Neural progenitor cell (in vitro differentiated cells): ENCODE results near the gene MFSD12. TPM values are rescaled to one million over a fixed set of nuclear protein-coding genes. Genes with fewer than 3 reads are reported as not detected.

Experiments used
- DNase-seq: peaks from one replicate; pipeline ENCODE4 v3.0.0-alpha.2; 2016; ENCODE audit warnings: low spot score
- H2AFZ ChIP-seq: fragments of 200-600 bp; sonication (generic); replicated peaks from 2 replicates; pipeline ENCODE4 v1.6.1; 2016; ENCODE audit warnings: antibody characterized with exemption
- H3F3A ChIP-seq: fragments of 200-600 bp; sonication (generic); 2 replicates; pipeline ENCODE4 v1.6.1; 2016; ENCODE audit warnings: antibody characterized with exemption, low read depth
- H3K27ac ChIP-seq: fragments of 200-600 bp; sonication (generic); 2 replicates; pipeline ENCODE4 v1.5.1; 2016; ENCODE audit warnings: mild to moderate bottlenecking
- H3K27me3 ChIP-seq: fragments of 200-600 bp; sonication (generic); 2 replicates; pipeline ENCODE4 v1.6.1; 2016; ENCODE audit warnings: mild to moderate bottlenecking, moderate library complexity
- H3K36me3 ChIP-seq: fragments of 200-600 bp; sonication (generic); 2 replicates; pipeline ENCODE4 v1.5.1; 2016
- H3K4me1 ChIP-seq: fragments of 200-600 bp; sonication (generic); 2 replicates; pipeline ENCODE4 v1.6.1; 2016; ENCODE audit warnings: mixed run types
- H3K4me2 ChIP-seq: fragments of 200-600 bp; sonication (generic); 2 replicates; pipeline ENCODE4 v1.6.1; 2016
- H3K4me3 ChIP-seq: fragments of 200-600 bp; sonication (generic); 2 replicates; pipeline ENCODE4 v1.5.1; 2016
- H3K79me2 ChIP-seq: fragments of 200-600 bp; sonication (generic); 2 replicates; pipeline ENCODE4 v1.6.1; 2016; ENCODE audit warnings: low read depth
- H3K9ac ChIP-seq: fragments of 200-600 bp; sonication (generic); 2 replicates; pipeline ENCODE4 v1.6.1; 2016
- H3K9me3 ChIP-seq: fragments of 200-600 bp; sonication (generic); 2 replicates; pipeline ENCODE4 v1.5.1; 2016; ENCODE audit warnings: low read depth
- H4K20me1 ChIP-seq: fragments of 200-600 bp; sonication (generic); 2 replicates; pipeline ENCODE4 v1.6.1; 2016; ENCODE audit warnings: low read depth
- H3K27ac Mint-ChIP-seq: 3 replicates; pipeline ENCODE4 v1.8.0; 2021; ENCODE audit warnings: mixed read lengths
- H3K27me3 Mint-ChIP-seq: 2 replicates; pipeline ENCODE4 v1.8.0; 2022; ENCODE audit warnings: low read depth, mild to moderate bottlenecking, inconsistent platforms, moderate library complexity, mixed read lengths; ENCODE audit not compliant: insufficient read depth
- H3K36me3 Mint-ChIP-seq: 3 replicates; pipeline ENCODE4 v1.8.0; 2021; ENCODE audit warnings: mixed read lengths
- H3K4me1 Mint-ChIP-seq: 3 replicates; pipeline ENCODE4 v1.8.0; 2021; ENCODE audit warnings: mixed read lengths
- H3K4me3 Mint-ChIP-seq: 3 replicates; pipeline ENCODE4 v1.8.0; 2021; ENCODE audit warnings: mild to moderate bottlenecking, moderate library complexity, mixed read lengths
- H3K9me3 Mint-ChIP-seq: 3 replicates; pipeline ENCODE4 v1.8.0; 2020; ENCODE audit warnings: mixed read lengths
- EZH2 ChIP-seq: fragments of 200-600 bp; sonication (generic); IDR thresholded peaks from 2 replicates; pipeline ENCODE4 v1.6.1; 2017; ENCODE audit warnings: antibody characterized with exemption, mild to moderate bottlenecking, moderate library complexity
- EZH2phosphoT487 ChIP-seq: fragments of 200-600 bp; sonication (generic); IDR thresholded peaks from 2 replicates; pipeline ENCODE4 v1.6.1; 2017; ENCODE audit warnings: antibody characterized with exemption
- total RNA-seq: library from RNA; depleted of rRNA; stranded (reverse); fragments of >200 nt; gene quantifications from 2 replicates; pipeline ENCODE4 v1.2.3, GENCODE V29; 2015; ENCODE audit warnings: low replicate concordance
- TF ChIP-seq, protein P1 (sequence below): fragments of 200-600 bp; sonication (generic); IDR thresholded peaks from 2 replicates; pipeline ENCODE4 v1.5.1; 2017; ENCODE audit warnings: antibody characterized with exemption, mild to moderate bottlenecking

The MFSD12 gene
- total RNA-seq, 1 donor from 2014 or later, result 34.1 TPM

GRCh38 chr19:3536429-3537100, 20.8 kb downstream of the MFSD12 start:
- H3F3A ChIP-seq, result peaks cover 6% of the 10 kb centered on the region
- no peaks in the 10 kb centered on the region for H3K36me3 ChIP-seq
- no peaks in the 10 kb centered on the region for H3K27me3 ChIP-seq
- H4K20me1 ChIP-seq, result peaks cover 31% of the 10 kb centered on the region
- Mint-ChIP-seq H3K27me3 (peaks cover 10% of the 10 kb centered on the region), H3K4me3 (no peak overlapping the region), H3K9me3 (no peaks in the 10 kb centered on the region), H3K27ac (no peak overlapping the region), H3K36me3 (peaks cover 14% of the 10 kb centered on the region), H3K4me1 (peaks cover 13% of the 10 kb centered on the region)
- no peaks in the 10 kb centered on the region for H3K4me1 ChIP-seq
- no peak overlapping the region for H3K27ac ChIP-seq
- H3K9ac ChIP-seq, result no peak overlapping the region
- no peak overlapping the region for H2AFZ ChIP-seq
- H3K9me3 ChIP-seq, result no peaks in the 10 kb centered on the region
- TF ChIP-seq EZH2phosphoT487 (no peak), EZH2 (no peak)
- no peak overlapping the region for H3K4me3 ChIP-seq
- DNase-seq, result no peak
- H3K4me2 ChIP-seq, result no peak overlapping the region
- no peaks in the 10 kb centered on the region for H3K79me2 ChIP-seq

- peaks cover 10% of the 10 kb centered on the region for H3K27me3 Mint-ChIP-seq
- DNase-seq, result no peak
- H3K9me3 ChIP-seq, result no peaks in the 10 kb centered on the region
- H3K27ac ChIP-seq, result no peak overlapping the region
- H3K4me1 ChIP-seq, result no peaks in the 10 kb centered on the region
- H3K79me2 ChIP-seq, result no peaks in the 10 kb centered on the region
- H3K9ac ChIP-seq, result no peak overlapping the region
- H3K36me3 Mint-ChIP-seq, result peaks cover 18% of the 10 kb centered on the region
- H3F3A ChIP-seq, result peaks cover 6% of the 10 kb centered on the region
- no peaks in the 10 kb centered on the region for H3K9me3 Mint-ChIP-seq
- TF ChIP-seq, protein P1, sequence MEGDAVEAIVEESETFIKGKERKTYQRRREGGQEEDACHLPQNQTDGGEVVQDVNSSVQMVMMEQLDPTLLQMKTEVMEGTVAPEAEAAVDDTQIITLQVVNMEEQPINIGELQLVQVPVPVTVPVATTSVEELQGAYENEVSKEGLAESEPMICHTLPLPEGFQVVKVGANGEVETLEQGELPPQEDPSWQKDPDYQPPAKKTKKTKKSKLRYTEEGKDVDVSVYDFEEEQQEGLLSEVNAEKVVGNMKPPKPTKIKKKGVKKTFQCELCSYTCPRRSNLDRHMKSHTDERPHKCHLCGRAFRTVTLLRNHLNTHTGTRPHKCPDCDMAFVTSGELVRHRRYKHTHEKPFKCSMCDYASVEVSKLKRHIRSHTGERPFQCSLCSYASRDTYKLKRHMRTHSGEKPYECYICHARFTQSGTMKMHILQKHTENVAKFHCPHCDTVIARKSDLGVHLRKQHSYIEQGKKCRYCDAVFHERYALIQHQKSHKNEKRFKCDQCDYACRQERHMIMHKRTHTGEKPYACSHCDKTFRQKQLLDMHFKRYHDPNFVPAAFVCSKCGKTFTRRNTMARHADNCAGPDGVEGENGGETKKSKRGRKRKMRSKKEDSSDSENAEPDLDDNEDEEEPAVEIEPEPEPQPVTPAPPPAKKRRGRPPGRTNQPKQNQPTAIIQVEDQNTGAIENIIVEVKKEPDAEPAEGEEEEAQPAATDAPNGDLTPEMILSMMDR, result no peak
- TF ChIP-seq EZH2phosphoT487 (no peak), EZH2 (no peak)
- peaks cover 13% of the 10 kb centered on the region for H3K4me1 Mint-ChIP-seq
- no peak overlapping the region for H3K4me2 ChIP-seq
- peak overlapping the region; percentile 65 for H3K4me3 Mint-ChIP-seq
- no peaks in the 10 kb centered on the region for H3K36me3 ChIP-seq
- peaks cover 31% of the 10 kb centered on the region for H4K20me1 ChIP-seq
- H3K27me3 ChIP-seq, result no peaks in the 10 kb centered on the region
- no peak overlapping the region for H3K27ac Mint-ChIP-seq
- no peak overlapping the region for H3K4me3 ChIP-seq
- no peak overlapping the region for H2AFZ ChIP-seq
Measured at GRCh38 chr19:3535981-3536380, 21.4 kb downstream of the MFSD12 start.

DNA sequence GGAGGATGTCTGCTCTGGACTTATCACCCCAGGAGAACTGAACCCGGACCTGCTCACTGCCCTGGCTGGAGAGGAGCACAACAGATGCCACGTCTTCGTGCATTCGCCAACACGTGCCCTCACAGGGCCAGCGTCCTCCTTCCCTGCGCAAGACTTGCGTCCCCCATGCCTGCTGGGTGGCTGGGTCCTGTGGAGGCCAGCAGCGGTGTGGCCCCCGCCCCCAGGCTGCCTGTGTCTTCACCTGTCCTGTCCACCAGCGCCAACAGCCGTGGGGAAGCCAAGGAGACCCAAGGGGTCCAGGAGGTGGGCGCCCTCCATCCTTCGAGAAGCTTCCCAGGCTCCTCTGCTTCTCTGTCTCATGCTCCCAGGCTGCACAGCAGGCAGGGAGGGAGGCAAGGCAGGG, 21.8 kb downstream of the MFSD12 start:
- no peak overlapping the region for H3K4me3 Mint-ChIP-seq
- Histone ChIP-seq H3K79me2 (no peaks in the 10 kb centered on the region), H3K36me3 (no peaks in the 10 kb centered on the region), H3K4me2 (no peak overlapping the region), H3K4me1 (no peaks in the 10 kb centered on the region), H3K4me3 (no peak overlapping the region), H3K9ac (no peak overlapping the region), H3K27me3 (no peaks in the 10 kb centered on the region), H3K9me3 (no peaks in the 10 kb centered on the region), H3F3A (peaks cover 6% of the 10 kb centered on the region), H2AFZ (no peak overlapping the region), H4K20me1 (peaks cover 31% of the 10 kb centered on the region), H3K27ac (no peak overlapping the region)
- H3K36me3 Mint-ChIP-seq, result peaks cover 18% of the 10 kb centered on the region
- peaks cover 10% of the 10 kb centered on the region for H3K27me3 Mint-ChIP-seq
- H3K9me3 Mint-ChIP-seq, result no peaks in the 10 kb centered on the region
- DNase-seq, result no peak
- TF ChIP-seq EZH2 (no peak), EZH2phosphoT487 (no peak)
- TF ChIP-seq, protein P1, result no peak
- H3K27ac Mint-ChIP-seq, result no peak overlapping the region
- H3K4me1 Mint-ChIP-seq, result peaks cover 13% of the 10 kb centered on the region

GRCh38 chr19:3535235-3535535, 22.2 kb downstream of the MFSD12 start:
- H3K4me1 Mint-ChIP-seq, result peaks cover 13% of the 10 kb centered on the region
- peaks cover 18% of the 10 kb centered on the region for H3K36me3 Mint-ChIP-seq
- Histone ChIP-seq H3K27me3 (no peaks in the 10 kb centered on the region), H3K9ac (no peak overlapping the region), H3K9me3 (no peaks in the 10 kb centered on the region), H3K4me2 (no peak overlapping the region), H3K79me2 (no peaks in the 10 kb centered on the region), H3K36me3 (no peaks in the 10 kb centered on the region), H3K4me1 (no peaks in the 10 kb centered on the region), H2AFZ (no peak overlapping the region), H3K4me3 (no peak overlapping the region), H3F3A (peaks cover 6% of the 10 kb centered on the region), H4K20me1 (peaks cover 31% of the 10 kb centered on the region), H3K27ac (no peak overlapping the region)
- H3K27ac Mint-ChIP-seq, result no peak overlapping the region
- H3K27me3 Mint-ChIP-seq, result peaks cover 10% of the 10 kb centered on the region
- H3K4me3 Mint-ChIP-seq, result no peak overlapping the region
- TF ChIP-seq, protein P1, result no peak
- no peaks in the 10 kb centered on the region for H3K9me3 Mint-ChIP-seq
- no peak for DNase-seq
